ENCODE measurements around the gene ZNF770.

The ZNF770 gene

DNA sequence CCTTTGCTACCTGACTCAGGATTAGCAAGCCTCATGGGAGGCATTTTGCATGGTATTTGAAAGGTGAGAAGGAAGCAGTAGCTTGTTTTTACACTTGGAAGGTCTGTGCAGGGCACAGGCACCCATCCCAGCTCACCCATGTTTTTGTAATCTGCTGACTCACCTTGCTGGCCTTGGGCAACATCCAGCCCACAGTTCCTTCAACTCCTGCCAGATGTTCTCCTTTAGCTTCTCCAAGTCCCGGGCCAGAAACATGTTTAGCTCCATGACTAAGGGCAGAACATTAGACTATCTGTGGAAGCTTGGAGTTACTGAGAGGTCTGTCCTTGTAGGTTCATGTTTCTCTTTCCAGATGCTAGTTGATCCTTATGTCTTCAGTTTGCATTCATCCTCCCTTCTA is 12.4 kb upstream of the ZNF770 start:
- no peak overlapping the region for H3K4me3 ChIP-seq (ENCODE audit: low read length)
- H3K27ac ChIP-seq (ENCODE audit: low read length), result no peak overlapping the region
- H3K36me3 ChIP-seq (ENCODE audit: control insufficient read depth, insufficient read depth, low read length), result no peaks in the 10 kb centered on the region
- WGBS (ENCODE audit: insufficient coverage, insufficient read length), result no CpG with 5 or more reads among the region's 1 CpG
- H3K9me3 ChIP-seq (ENCODE audit: control insufficient read depth, insufficient read depth, low read length), result no peaks in the 10 kb centered on the region
- peaks cover 2% of the 10 kb centered on the region; the same call in 1 of the 2 replicates for H3K4me1 ChIP-seq (ENCODE audit: control insufficient read depth, insufficient read depth, low read length)
- DNase-seq (ENCODE audit: low read depth, low spot score), result no peak
- no peaks in the 10 kb centered on the region for H3K27me3 ChIP-seq (ENCODE audit: control insufficient read depth, insufficient read depth, low read length)

DNA sequence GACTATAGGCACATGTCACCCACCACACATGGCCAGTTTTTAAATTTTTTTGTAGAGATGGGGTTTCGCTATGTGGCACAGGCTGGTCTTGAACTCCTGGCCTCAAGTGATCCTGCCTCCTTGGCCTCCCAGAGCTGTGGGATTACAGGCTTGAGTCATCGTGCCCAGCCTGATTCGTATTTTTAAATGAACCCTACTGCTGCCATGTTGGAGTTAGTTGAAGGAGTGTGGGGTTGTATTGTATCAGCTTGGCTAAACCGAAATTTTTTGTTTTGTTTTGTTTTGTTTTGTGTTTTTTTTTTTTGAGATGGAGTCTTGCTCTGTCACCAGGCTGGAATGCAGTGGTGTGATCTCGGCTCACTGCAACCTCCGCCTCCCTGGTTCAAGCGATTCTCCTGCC is 11.8 kb upstream of the ZNF770 start:
- no peak overlapping the region for H3K27ac ChIP-seq (ENCODE audit: low read length)
- no peak overlapping the region for H3K4me3 ChIP-seq (ENCODE audit: low read length)
- no peak for DNase-seq (ENCODE audit: low read depth, low spot score)
- no CpG with 5 or more reads among the region's 7 CpGs for WGBS (ENCODE audit: insufficient coverage, insufficient read length)
- H3K36me3 ChIP-seq (ENCODE audit: control insufficient read depth, insufficient read depth, low read length), result no peaks in the 10 kb centered on the region
- H3K27me3 ChIP-seq (ENCODE audit: control insufficient read depth, insufficient read depth, low read length), result no peaks in the 10 kb centered on the region
- peaks cover 2% of the 10 kb centered on the region; the same call in 1 of the 2 replicates for H3K4me1 ChIP-seq (ENCODE audit: control insufficient read depth, insufficient read depth, low read length)
- H3K9me3 ChIP-seq (ENCODE audit: control insufficient read depth, insufficient read depth, low read length), result no peaks in the 10 kb centered on the region

DNA sequence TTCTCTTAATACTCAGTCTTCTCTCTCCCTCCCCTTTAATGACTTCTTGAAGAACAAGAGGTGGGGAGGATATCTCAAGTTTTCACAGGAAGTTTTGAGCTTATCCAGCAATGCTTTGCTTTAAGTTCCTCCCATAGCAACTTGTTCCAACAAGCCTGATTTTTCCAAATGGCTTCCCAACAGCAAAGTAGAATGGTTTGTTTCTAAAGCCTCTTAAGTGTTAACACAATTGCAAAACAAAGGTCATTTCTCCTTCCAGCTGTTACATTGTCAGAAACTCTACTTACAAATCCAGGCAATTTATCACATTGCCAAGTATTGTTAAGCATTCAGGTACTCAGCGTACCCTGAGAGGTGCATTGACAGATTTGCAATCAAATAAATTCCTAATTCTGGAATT is 6.8 kb upstream of the ZNF770 start:
- DNase-seq (ENCODE audit: low read depth, low spot score), result no peak
- Histone ChIP-seq H3K9me3 (ENCODE audit: control insufficient read depth, insufficient read depth, low read length) (no peaks in the 10 kb centered on the region), H3K4me3 (ENCODE audit: low read length) (no peak overlapping the region), H3K36me3 (ENCODE audit: control insufficient read depth, insufficient read depth, low read length) (no peaks in the 10 kb centered on the region), H3K27ac (ENCODE audit: low read length) (no peak overlapping the region), H3K27me3 (ENCODE audit: control insufficient read depth, insufficient read depth, low read length) (no peaks in the 10 kb centered on the region), H3K4me1 (ENCODE audit: control insufficient read depth, insufficient read depth, low read length) (peaks cover 2% of the 10 kb centered on the region; the same call in 1 of the 2 replicates)
- WGBS (ENCODE audit: insufficient coverage, insufficient read length), result no CpG with 5 or more reads among the region's 1 CpG

DNA sequence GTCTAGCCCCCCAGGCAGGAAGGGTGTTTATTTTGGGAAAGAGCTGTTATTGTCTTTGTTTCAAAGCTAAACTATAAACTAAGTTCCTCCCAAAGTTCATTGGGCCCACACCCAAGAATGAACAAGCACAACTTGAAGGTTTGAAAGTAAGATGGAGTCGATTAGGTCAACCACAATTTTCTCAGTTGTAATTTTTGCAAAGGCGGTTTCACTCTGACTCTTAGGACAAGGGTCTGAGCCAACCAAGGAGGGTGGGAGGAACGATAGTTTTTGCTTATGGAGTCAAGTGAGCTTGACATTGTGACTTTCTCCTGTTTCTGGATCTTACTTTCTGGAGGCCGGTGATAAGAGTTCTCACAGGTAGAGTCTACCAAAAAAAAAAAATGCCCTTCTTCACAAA is 5.8 kb upstream of the ZNF770 start:
- Histone ChIP-seq H3K4me1 (ENCODE audit: control insufficient read depth, insufficient read depth, low read length) (peaks cover 2% of the 10 kb centered on the region; the same call in 1 of the 2 replicates), H3K27ac (ENCODE audit: low read length) (no peak overlapping the region), H3K27me3 (ENCODE audit: control insufficient read depth, insufficient read depth, low read length) (no peaks in the 10 kb centered on the region), H3K9me3 (ENCODE audit: control insufficient read depth, insufficient read depth, low read length) (no peaks in the 10 kb centered on the region), H3K36me3 (ENCODE audit: control insufficient read depth, insufficient read depth, low read length) (no peaks in the 10 kb centered on the region), H3K4me3 (ENCODE audit: low read length) (no peak overlapping the region)
- DNase-seq (ENCODE audit: low read depth, low spot score), result no peak
- no CpG with 5 or more reads among the region's 4 CpGs for WGBS (ENCODE audit: insufficient coverage, insufficient read length)

DNA sequence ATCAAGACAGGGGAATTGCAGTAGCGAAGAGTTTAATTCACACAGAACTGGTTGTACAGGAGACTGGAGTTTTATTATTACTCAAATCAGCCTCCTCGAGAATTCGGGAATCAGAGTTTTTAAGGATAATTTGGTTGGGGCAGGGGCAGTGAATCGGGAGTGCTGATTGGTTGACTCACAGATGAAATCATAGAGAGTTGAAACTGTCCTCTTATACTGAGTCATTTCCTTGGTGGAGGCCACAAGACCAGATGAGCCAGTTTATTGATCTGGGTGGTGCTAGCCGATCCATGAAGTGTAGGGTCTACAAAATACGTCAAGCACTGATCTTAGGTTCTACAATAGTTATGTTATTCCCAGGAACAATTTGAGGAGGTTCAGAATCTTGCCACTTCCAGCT is 5.3 kb upstream of the ZNF770 start:
- DNase-seq (ENCODE audit: low read depth, low spot score), result no peak
- Histone ChIP-seq H3K27ac (ENCODE audit: low read length) (no peak overlapping the region), H3K36me3 (ENCODE audit: control insufficient read depth, insufficient read depth, low read length) (no peaks in the 10 kb centered on the region), H3K4me1 (ENCODE audit: control insufficient read depth, insufficient read depth, low read length) (peaks cover 2% of the 10 kb centered on the region; the same call in 1 of the 2 replicates), H3K4me3 (ENCODE audit: low read length) (no peak overlapping the region), H3K9me3 (ENCODE audit: control insufficient read depth, insufficient read depth, low read length) (no peaks in the 10 kb centered on the region), H3K27me3 (ENCODE audit: control insufficient read depth, insufficient read depth, low read length) (no peaks in the 10 kb centered on the region)
- no CpG with 5 or more reads among the region's 6 CpGs for WGBS (ENCODE audit: insufficient coverage, insufficient read length)

DNA sequence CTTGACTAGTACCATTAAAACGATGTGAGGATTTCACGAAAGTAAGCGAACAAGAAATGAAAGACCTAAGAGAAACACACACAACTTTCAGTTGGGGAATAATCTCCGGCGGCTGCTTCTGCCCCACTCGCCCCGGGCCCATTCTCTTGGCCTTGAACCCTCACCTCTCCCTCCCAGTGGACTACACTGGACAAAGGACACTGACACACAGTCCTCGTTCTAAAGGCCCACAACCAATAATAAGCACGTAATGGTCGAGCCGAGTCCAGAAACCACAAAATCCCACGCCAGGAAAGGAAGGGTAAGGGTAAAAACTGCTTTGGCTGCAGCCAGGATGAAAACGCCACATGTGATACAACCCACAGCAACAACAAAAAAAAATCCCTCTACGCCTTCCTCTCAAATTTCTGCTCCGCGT is 469 bp downstream of the ZNF770 start:
- no peaks in the 10 kb centered on the region for H3K27me3 ChIP-seq (ENCODE audit: control insufficient read depth, insufficient read depth, low read length)
- no CpG with 5 or more reads among the region's 16 CpGs for WGBS (ENCODE audit: insufficient coverage, insufficient read length)
- H3K4me1 ChIP-seq (ENCODE audit: control insufficient read depth, insufficient read depth, low read length), result no peaks in the 10 kb centered on the region
- peak overlapping the region; percentile 64 for H3K4me3 ChIP-seq (ENCODE audit: low read length)
- H3K27ac ChIP-seq (ENCODE audit: low read length), result no peak overlapping the region
- H3K9me3 ChIP-seq (ENCODE audit: control insufficient read depth, insufficient read depth, low read length), result no peaks in the 10 kb centered on the region
- H3K36me3 ChIP-seq (ENCODE audit: control insufficient read depth, insufficient read depth, low read length), result no peaks in the 10 kb centered on the region; the same call in 1 of the 2 replicates
- DNase-seq (ENCODE audit: low read depth, low spot score), result no peak

DNA sequence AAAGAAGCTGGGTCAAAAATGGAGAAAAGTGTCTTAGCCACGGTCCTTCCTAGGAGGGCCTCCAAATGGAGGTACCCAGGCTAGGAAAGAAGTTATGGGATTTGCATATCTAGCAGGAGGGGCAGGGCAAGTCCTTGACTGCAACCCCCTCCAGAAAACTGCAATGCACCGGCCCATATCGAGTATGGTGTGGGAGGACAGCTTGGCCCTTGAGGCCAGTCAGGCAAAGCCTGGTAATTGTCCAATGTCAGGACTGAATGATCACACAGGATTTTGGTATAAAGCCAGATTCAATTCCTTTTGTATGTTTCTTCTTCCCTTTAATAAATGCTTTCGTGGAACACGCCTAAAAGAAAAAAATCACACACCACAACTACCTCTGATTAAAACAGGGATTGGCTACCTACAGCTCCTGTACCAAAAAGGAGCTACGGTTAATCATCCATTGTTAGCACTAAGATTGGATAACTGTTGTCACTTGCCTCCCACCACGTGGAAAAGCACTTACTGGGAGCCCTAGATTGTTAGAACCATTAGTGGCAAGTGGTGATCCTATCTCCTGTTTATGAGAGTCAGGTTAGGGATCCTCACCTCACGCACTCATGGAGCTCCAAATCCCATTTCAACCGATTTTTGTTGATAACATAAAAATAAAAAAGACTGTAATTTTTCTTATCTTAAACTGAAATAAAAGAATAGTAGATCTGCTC is 1.2 kb downstream of the ZNF770 start:
- Histone ChIP-seq H3K4me1 (ENCODE audit: control insufficient read depth, insufficient read depth, low read length) (no peaks in the 10 kb centered on the region), H3K4me3 (ENCODE audit: low read length) (peak overlapping the region; percentile 64; the same call in 1 of the 2 replicates), H3K27me3 (ENCODE audit: control insufficient read depth, insufficient read depth, low read length) (no peaks in the 10 kb centered on the region), H3K36me3 (ENCODE audit: control insufficient read depth, insufficient read depth, low read length) (no peaks in the 10 kb centered on the region; the same call in 1 of the 2 replicates), H3K9me3 (ENCODE audit: control insufficient read depth, insufficient read depth, low read length) (no peaks in the 10 kb centered on the region), H3K27ac (ENCODE audit: low read length) (no peak overlapping the region)
- no peak for DNase-seq (ENCODE audit: low read depth, low spot score)
- WGBS (ENCODE audit: insufficient coverage, insufficient read length), result no CpG with 5 or more reads among the region's 9 CpGs

DNA sequence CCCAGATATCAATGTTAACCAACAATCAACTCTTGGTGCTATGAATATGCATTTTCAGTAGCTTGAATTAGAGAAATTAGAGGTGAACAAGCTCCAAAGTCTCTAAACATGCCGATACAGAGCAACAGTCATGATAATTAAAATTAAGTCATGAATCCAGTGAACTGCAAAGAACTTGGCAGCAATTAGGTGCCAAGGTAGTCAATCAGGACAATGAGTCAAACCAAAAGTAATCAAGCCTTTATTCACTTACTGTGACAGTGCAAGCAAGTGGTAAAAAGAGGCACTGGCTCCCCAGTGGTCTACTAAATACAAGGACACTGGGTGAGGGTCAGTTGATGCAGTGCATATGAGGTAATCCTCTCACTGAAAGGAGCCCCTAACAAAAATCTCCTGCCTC is 1.8 kb downstream of the ZNF770 start:
- DNase-seq (ENCODE audit: low read depth, low spot score), result no peak
- WGBS (ENCODE audit: insufficient coverage, insufficient read length), result no CpG with 5 or more reads among the region's 1 CpG
- no peaks in the 10 kb centered on the region for H3K4me1 ChIP-seq (ENCODE audit: control insufficient read depth, insufficient read depth, low read length)
- no peaks in the 10 kb centered on the region for H3K9me3 ChIP-seq (ENCODE audit: control insufficient read depth, insufficient read depth, low read length)
- no peaks in the 10 kb centered on the region; the same call in 1 of the 2 replicates for H3K36me3 ChIP-seq (ENCODE audit: control insufficient read depth, insufficient read depth, low read length)
- H3K27ac ChIP-seq (ENCODE audit: low read length), result no peak overlapping the region
- H3K4me3 ChIP-seq (ENCODE audit: low read length), result peak overlapping the region; percentile 64; the same call in 1 of the 2 replicates
- no peaks in the 10 kb centered on the region for H3K27me3 ChIP-seq (ENCODE audit: control insufficient read depth, insufficient read depth, low read length)

DNA sequence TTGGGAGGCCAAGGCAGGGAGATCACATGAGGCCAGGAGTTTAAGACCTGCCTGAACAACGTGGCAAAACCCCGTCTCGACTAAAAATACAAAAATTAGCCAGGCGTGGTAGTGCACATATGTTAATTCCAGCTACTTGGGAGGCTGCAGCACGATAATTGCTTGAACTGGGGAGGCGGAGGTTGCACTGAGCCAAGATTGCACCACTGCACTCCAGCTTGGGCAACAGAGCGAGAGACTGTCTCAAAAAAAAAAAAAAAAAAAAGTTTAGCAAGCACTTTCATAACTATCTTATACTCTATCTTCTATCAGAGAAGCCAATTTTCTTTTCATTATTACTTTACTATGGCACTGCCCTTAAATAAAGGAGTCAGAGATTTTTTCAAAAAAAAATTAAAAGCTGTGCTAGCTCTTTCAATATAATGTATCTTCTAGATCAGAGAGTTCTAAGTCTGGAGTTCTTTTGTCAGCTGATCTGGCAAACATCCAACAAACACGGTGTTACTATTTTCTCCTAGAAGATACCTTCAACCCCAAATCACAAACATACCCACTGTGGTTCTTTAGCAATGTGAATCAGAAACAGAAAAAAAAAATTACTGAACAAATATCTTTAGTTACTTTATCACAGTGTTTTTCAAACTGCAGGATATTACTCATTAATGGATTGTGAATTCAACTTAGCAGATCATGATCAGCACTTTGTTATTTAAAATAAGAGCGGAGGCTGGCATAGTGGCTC is 3.0 kb downstream of the ZNF770 start:
- no peak overlapping the region for H3K27ac ChIP-seq (ENCODE audit: low read length)
- WGBS (ENCODE audit: insufficient coverage, insufficient read length), result no CpG with 5 or more reads among the region's 9 CpGs
- no peaks in the 10 kb centered on the region for H3K9me3 ChIP-seq (ENCODE audit: control insufficient read depth, insufficient read depth, low read length)
- H3K36me3 ChIP-seq (ENCODE audit: control insufficient read depth, insufficient read depth, low read length), result no peaks in the 10 kb centered on the region; the same call in 1 of the 2 replicates
- H3K27me3 ChIP-seq (ENCODE audit: control insufficient read depth, insufficient read depth, low read length), result no peaks in the 10 kb centered on the region
- H3K4me1 ChIP-seq (ENCODE audit: control insufficient read depth, insufficient read depth, low read length), result no peaks in the 10 kb centered on the region
- H3K4me3 ChIP-seq (ENCODE audit: low read length), result no peak overlapping the region
- DNase-seq (ENCODE audit: low read depth, low spot score), result no peak

DNA sequence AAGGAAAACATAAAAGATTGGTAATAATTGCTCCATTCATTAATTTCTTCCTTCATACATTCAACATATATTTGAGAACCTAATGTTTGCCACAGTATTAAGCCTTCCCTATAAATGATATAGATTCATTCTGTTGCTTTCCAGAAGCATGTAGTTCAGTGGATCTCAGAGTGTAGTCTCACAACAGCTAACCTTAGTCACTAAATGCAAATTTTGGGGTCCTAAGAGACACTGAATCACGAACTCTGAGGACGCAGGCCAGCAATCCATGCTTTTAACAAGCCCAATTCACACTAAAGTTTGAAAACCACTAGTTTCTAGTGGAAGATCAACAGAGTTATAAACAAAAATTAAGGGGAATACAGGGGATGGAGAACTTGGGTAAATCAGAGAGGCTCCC is 11.3 kb downstream of the ZNF770 start:
- WGBS (ENCODE audit: insufficient coverage, insufficient read length), result no CpG with 5 or more reads among the region's 2 CpGs
- no peaks in the 10 kb centered on the region for H3K9me3 ChIP-seq (ENCODE audit: control insufficient read depth, insufficient read depth, low read length)
- no peaks in the 10 kb centered on the region for H3K27me3 ChIP-seq (ENCODE audit: control insufficient read depth, insufficient read depth, low read length)
- DNase-seq (ENCODE audit: low read depth, low spot score), result no peak
- H3K4me1 ChIP-seq (ENCODE audit: control insufficient read depth, insufficient read depth, low read length), result no peaks in the 10 kb centered on the region
- H3K27ac ChIP-seq (ENCODE audit: low read length), result no peak overlapping the region
- no peaks in the 10 kb centered on the region for H3K36me3 ChIP-seq (ENCODE audit: control insufficient read depth, insufficient read depth, low read length)
- no peak overlapping the region for H3K4me3 ChIP-seq (ENCODE audit: low read length)

Measured in iPS DF 6.9 (cell line).